ENCODE results near the gene RANBP1. TPM values are rescaled to one million over a fixed set of nuclear protein-coding genes. Genes with fewer than 3 reads are reported as not detected.

The RANBP1 gene
- total and polyA plus RNA-seq, 2 of the 8 experiments (the other 6 are each of a cell fraction or from before 2014, with no cell fraction given), result 343 to 484 TPM

DNA sequence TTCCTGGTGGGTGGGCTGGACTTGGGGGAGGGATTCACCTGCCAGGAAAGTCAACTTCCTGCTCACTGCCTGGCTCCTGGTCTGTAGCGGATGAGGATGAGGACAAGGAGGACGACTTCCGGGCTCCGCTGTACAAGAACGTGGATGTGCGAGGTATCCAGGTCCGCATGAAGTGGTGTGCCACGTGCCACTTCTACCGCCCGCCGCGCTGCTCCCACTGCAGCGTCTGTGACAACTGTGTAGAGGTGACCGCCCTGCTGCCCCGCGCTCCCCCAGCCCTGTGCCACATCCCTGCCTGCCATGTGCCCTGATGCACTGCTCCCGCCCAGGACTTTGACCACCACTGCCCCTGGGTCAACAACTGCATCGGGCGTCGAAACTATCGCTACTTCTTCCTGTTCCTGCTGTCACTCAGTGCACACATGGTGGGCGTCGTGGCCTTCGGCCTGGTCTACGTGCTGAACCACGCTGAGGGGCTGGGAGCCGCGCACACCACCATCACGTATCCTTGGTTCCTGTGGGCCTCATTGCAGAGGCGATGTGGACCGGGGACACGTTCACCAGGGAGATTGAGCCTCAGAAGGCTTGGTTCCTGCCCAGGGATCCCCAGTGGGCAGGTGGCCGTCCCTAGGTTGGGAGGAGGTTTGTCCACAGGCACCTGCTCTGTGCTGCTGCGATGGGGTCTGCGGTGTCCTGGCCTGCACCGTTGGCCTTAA is 23.6 kb downstream of the RANBP1 start:
- CTCF ChIA-PET (ENCODE audit: partially characterized antibody), result interaction anchor here (1.0 to 2.5 kb wide), 4 partner anchors 10 to 119 kb away, joined by 3 to 13 read pairs (median 7); no protein-coding TSS in a partner anchor
- no peak overlapping the region for H3K4me3 ChIP-seq (ENCODE audit: extremely low read depth in 1 of 4, insufficient read depth in 2 of 4, low read depth in 3 of 4, low read length in 4 of 4)
- H3K23me2 ChIP-seq (ENCODE audit: low read depth, low read length), result no peaks in the 10 kb centered on the region
- no peak overlapping the region for H2BK5ac ChIP-seq (ENCODE audit: low read depth, low read length)
- H4K8ac ChIP-seq (ENCODE audit: extremely low read depth, insufficient read depth, low read length), result no peak overlapping the region
- H2BK12ac ChIP-seq (ENCODE audit: low read depth, low read length), result no peak overlapping the region
- FAIRE-seq, result no peak
- H3K9ac ChIP-seq (replicated peaks in 1 of 4; ENCODE audit: extremely low read depth in 1 of 4, low read depth in 3 of 4, low read length in 3 of 4), result no peak overlapping the region
- no peaks in the 10 kb centered on the region for H3K9me3 ChIP-seq (ENCODE audit: insufficient read depth in 2 of 2, low read depth in 1 of 2, low read length in 1 of 2)
- H3K27me3 ChIP-seq (replicated peaks in 1 of 4; ENCODE audit: control insufficient read depth in 3 of 4, extremely low read depth in 1 of 4, insufficient read depth in 3 of 4, low read length in 3 of 4), result no peaks in the 10 kb centered on the region
- no peak overlapping the region for H3K56ac ChIP-seq (replicated peaks; ENCODE audit: insufficient read length, low read depth, low read length)
- no peak overlapping the region for H2BK120ac ChIP-seq (replicated peaks; ENCODE audit: low read depth, low read length)
- no peak overlapping the region for H3K23ac ChIP-seq (ENCODE audit: insufficient read length)
- no peak overlapping the region for H4K91ac ChIP-seq (replicated peaks; ENCODE audit: insufficient read length, low read length)
- H4K20me1 ChIP-seq (replicated peaks in 1 of 2; ENCODE audit: control insufficient read depth in 1 of 2, insufficient read depth in 2 of 2, low read length in 2 of 2), result peaks cover 12 to 33% of the 10 kb centered on the region in 2 experiments
- POLR2A ChIA-PET (ENCODE audit: partially characterized antibody), result interaction anchor here (0.7 to 10.1 kb wide), 4 partner anchors 12 to 53 kb away, joined by 3 to 104 read pairs (median 22); partner anchors contain the start of gene TRMT2A
- H3K14ac ChIP-seq (ENCODE audit: insufficient read length), result no peak overlapping the region
- no peak overlapping the region for H2AFZ ChIP-seq (ENCODE audit: low read length)
- WGBS, 2 experiments (ENCODE audit: extremely low coverage in 1 of 2, insufficient coverage in 1 of 2, insufficient read length in 1 of 2, insufficient replicate concordance in 2 of 2, low coverage in 1 of 2, low lambda C conversion rate in 2 of 2, missing lambda C conversion rate in 1 of 2), result 95% methylated on average over 30 of the region's 36 CpGs; no CpG with 5 or more reads in 1 of the 2 experiments
- H3K36me3 ChIP-seq (ENCODE audit: control insufficient read depth in 2 of 4, insufficient read depth in 4 of 4, low read length in 3 of 4), result peaks cover 0 to 6% (median 2%) of the 10 kb centered on the region in 4 experiments; a peak in 1 of 8 replicates
- peaks cover 21% of the 10 kb centered on the region for H3K79me1 ChIP-seq (ENCODE audit: low read depth, low read length)
- no peak overlapping the region for H2BK20ac ChIP-seq (ENCODE audit: low read length)
- H3K79me2 ChIP-seq (ENCODE audit: control insufficient read depth in 1 of 2, insufficient read depth in 2 of 2, low read length in 2 of 2), result peaks cover 0 to 15% of the 10 kb centered on the region in 2 experiments; a peak in 3 of 4 replicates
- H3K27ac ChIP-seq (ENCODE audit: low read depth, low read length), result no peak overlapping the region
- H3K4me1 ChIP-seq (replicated peaks in 1 of 4; ENCODE audit: control insufficient read depth in 3 of 4, insufficient read depth in 4 of 4, low read length in 3 of 4), result no peaks in the 10 kb centered on the region
- H4K5ac ChIP-seq (ENCODE audit: insufficient read length, low read depth, low read length), result no peak overlapping the region
- no peak overlapping the region for H2AK5ac ChIP-seq (ENCODE audit: low read depth, low read length)
- H3K4me2 ChIP-seq (ENCODE audit: insufficient read depth in 1 of 2, low read depth in 2 of 2, low read length in 2 of 2), result no peak overlapping the region
- no peak overlapping the region for H3K4ac ChIP-seq (replicated peaks; ENCODE audit: insufficient read length, low read depth, low read length)
- no peak for DNase-seq (ENCODE audit: low read depth in 1 of 2, low spot score in 2 of 2)
- H3K18ac ChIP-seq (ENCODE audit: extremely low read depth, low read length), result no peak overlapping the region
- no peak overlapping the region for H2BK15ac ChIP-seq (ENCODE audit: low read length)
- TF ChIP-seq CHD1 (IDR thresholded peaks at IDR 0.05; ENCODE audit: low read depth, low read length) (no peak), SIRT6 (IDR thresholded peaks at IDR 0.05; ENCODE audit: low read length) (no peak), CBX5 (IDR thresholded peaks at IDR 0.05; ENCODE audit: low read depth, low read length) (no peak), SIN3A (conservative IDR thresholded peaks at IDR 0.05 in 1 of 2, IDR thresholded peaks at IDR 0.05 in 1 of 2; ENCODE audit: low read depth in 1 of 2, low read length in 2 of 2) (no peak), NRF1 (IDR thresholded peaks at IDR 0.05; ENCODE audit: low read depth, low read length) (no peak), KDM1A (IDR thresholded peaks at IDR 0.05; ENCODE audit: borderline replicate concordance, low read length) (no peak), HDAC6 (IDR thresholded peaks at IDR 0.05; ENCODE audit: low read depth, low read length) (no peak), CTBP2 (IDR thresholded peaks at IDR 0.05; ENCODE audit: borderline replicate concordance, insufficient read depth, insufficient read length, low read length) (no peak), TAF1 (IDR thresholded peaks at IDR 0.05; ENCODE audit: low read depth, low read length) (no peak)
- TF ChIP-seq, protein P1, sequence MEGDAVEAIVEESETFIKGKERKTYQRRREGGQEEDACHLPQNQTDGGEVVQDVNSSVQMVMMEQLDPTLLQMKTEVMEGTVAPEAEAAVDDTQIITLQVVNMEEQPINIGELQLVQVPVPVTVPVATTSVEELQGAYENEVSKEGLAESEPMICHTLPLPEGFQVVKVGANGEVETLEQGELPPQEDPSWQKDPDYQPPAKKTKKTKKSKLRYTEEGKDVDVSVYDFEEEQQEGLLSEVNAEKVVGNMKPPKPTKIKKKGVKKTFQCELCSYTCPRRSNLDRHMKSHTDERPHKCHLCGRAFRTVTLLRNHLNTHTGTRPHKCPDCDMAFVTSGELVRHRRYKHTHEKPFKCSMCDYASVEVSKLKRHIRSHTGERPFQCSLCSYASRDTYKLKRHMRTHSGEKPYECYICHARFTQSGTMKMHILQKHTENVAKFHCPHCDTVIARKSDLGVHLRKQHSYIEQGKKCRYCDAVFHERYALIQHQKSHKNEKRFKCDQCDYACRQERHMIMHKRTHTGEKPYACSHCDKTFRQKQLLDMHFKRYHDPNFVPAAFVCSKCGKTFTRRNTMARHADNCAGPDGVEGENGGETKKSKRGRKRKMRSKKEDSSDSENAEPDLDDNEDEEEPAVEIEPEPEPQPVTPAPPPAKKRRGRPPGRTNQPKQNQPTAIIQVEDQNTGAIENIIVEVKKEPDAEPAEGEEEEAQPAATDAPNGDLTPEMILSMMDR (IDR thresholded peaks at IDR 0.05; ENCODE audit: control extremely low read depth in 1 of 3, insufficient read depth in 1 of 3, low read depth in 1 of 3, low read length in 3 of 3), result no peak

Data from H1 (cell line).